COLO829 (cell line): ENCODE results near the gene NRDE2.
"Not testable (repeated sequence)": the region's sequence is repeated elsewhere in the genome, so short reads cannot be mapped to it uniquely, and the experiment has no call there.

Experiments
- DNase-seq: peaks from one replicate; pipeline ENCODE4 v3.0.0; 2012; ENCODE audit warnings: low spot score

Gene NRDE2

DNA sequence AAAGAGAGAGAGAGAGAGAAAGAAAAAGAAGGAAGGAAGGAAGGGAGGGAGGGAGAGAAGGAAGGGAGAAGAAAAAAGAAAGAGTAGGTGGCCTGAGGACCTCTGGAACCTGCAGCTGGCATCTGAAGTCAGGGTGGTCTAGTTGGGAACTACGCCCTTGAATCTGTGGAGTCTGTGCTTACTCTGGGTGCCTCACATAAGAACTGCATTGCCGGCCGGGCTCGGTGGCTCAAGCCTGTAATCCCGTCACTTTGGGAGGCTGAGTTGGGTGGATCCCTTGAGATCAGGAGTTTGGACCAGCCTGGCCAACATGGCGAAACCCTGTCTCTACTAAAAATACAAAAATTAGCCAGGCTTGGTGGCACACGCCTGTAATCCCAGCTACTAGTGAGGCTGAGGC is 10.0 kb upstream of the NRDE2 start:
- no peak for DNase-seq

DNA sequence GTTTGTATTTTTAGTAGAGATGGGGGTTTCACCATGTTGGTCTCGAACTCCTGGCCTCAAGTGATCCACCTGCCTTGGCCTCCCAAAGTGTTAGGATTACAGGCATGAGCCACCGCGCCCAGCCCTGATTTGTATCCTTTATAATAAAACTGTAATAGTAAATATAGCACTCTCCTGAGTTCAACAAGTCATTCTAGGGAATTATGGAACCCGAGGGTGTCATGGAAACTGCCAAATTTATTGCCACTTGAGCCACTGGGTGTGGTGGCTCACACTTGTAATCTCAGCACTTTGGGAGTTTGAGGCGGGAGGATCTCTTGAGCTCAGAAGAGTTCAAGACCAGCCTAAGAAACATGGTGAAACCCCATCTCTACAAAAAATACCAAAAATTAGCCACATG is 9.5 kb upstream of the NRDE2 start:
- DNase-seq = not testable (repeated sequence)

- DNase-seq = no peak
Measured at GRCh38 chr14:90336985-90337384, 5.2 kb upstream of the NRDE2 start.

DNA sequence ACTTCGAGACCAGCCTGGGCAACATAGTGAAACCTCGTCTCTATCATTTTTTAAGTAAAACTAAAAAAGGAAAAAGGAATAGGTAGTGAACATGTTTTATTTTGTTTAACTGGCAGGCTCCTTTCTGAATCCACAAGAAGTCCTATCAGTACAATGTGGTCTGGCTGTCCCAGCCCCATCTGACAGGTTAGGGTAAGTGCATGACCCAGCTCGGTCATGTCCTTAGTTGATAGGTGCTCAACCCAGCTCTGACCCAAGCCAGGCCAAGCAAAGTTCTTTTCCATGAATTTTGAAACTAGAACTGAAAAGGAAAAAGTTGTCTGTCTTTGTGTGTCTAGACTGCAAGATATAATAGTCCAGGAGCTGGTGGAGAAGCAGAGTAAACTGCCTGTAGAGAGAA is 4.7 kb upstream of the NRDE2 start:
- DNase-seq = no peak

DNA sequence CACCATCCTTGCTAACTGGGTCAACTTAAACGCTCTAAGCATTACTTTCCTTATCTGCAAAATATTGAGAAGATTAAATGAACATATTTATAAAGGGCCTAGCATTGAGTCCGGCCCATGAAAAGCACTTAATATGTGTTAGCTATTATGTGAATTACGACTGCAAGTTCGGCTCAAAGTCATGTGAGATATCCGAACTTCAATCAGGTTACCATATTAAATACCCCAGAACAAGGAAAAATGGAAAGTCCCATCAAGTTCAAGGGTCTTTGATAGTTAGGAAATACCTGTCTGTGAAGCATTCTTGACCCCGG is 487 bp upstream of the NRDE2 start:
- no peak for DNase-seq

DNA sequence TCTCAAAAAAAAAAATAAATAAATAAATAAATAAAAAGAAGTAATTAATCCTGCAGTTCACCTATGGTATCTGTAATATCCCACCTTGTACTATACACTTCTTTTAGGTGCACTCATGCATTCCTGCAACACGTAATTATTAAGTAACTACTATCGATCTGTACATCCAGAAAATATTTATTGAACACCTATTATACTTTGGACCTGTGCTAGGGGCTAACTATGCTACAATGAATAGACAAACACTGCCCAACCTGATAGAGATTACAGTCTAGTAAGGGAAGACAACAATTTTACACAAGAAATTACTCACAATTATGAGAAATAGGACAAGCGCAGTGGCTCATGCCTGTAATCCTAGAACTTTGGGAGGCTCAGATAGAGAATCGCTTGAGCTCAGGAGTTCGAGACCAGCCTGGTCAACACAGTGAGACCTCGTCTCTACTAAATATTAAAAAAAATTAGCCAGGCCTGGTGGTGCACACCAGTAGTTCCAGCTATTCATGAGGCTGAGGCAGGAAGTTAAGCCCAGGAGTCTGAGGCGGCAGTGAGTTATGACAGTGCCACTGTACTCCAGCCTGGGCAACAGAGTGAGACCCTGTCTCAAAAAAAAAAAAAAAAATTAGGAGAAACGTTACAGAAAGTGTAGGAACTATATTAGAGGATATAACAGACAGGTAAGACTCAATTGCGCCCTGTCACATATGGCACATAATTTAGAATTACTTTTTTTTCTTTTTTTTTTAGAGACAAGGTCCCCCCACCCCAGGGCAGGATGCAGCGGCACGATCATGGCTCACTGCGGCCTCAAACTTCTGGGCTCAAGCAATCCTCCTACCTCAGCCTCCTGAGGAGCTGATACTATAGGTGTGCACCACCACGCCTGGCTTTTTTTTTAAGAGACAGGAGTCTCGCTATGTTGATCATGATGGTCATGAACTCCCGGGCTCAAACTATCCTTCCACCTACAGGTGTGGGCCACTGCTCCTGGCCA is 1.2 kb downstream of the NRDE2 start:
- no peak for DNase-seq

- DNase-seq = no peak
Measured at GRCh38 chr14:90321891-90322290, 9.8 kb downstream of the NRDE2 start.

GRCh38 chr14:90319634-90320541 is 11.9 kb downstream of the NRDE2 start:
- no peak for DNase-seq

DNA sequence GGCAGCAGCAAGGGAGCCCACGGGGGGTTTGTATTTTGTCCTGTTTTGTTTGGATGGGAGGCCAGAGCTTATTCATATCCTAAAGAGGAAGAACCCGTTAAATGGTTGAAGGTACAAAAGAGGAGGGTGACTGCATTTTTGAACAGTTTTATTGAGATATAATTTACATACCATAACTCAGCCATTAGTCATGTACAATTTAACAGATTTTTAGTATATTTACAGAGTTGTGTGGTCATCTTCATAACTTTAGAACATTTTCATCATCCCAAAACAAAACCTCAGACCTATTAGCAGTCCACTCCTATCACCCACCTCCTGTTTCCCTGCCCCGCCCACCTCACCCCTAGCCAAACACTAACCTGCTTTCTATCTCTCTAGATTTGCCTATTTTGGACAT is 12.6 kb downstream of the NRDE2 start:
- no peak for DNase-seq

GRCh38 chr14:90318016-90318415 is 13.7 kb downstream of the NRDE2 start:
- no peak for DNase-seq

DNA sequence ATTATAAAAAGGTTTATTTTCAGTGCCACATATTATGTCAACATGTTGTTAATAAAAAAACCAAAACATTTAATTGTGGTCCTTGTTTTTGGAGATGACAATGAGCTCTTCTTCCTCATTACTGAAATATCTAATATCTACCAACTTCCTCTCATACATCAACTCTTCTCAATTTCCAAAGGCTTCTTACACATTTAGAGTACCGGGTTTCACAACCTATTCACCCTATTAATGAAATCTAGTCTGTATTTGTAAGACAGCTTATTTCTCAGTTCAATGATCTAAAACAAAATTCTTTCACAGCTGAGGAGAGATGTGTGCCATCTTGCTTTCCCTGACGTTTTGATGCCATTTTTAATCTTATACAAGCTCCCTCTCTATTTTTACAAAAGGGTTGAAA is 14.5 kb downstream of the NRDE2 start:
- no peak for DNase-seq

GRCh38 chr14:90308561-90308960 is 23.2 kb downstream of the NRDE2 start:
- DNase-seq = no peak

GRCh38 chr14:90305176-90305601 is 26.6 kb downstream of the NRDE2 start:
- no peak for DNase-seq

GRCh38 chr14:90304502-90304901 is 27.2 kb downstream of the NRDE2 start:
- no peak for DNase-seq

GRCh38 chr14:90303473-90303872 is 28.3 kb downstream of the NRDE2 start:
- no peak for DNase-seq

GRCh38 chr14:90302529-90303303 is 29.0 kb downstream of the NRDE2 start:
- no peak for DNase-seq

DNA sequence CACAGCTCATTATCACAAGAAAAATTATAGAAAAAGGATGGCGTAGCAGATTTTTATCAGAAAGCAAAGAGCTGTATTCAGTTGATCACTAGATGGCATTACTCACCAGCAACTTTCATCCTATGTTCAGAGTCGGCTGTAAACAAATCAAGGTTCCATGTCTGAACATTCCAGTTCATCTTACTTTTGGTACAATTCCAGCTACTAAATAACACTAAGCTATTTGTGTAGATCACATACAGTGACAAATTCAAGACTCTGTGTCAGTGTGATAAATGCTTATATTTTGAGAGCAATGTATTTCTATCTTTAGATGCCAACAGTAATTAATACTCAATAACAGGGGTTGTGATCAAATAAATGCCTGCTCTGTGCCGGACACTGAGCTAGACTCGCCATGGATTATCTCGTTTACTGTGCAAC is 30.1 kb downstream of the NRDE2 start:
- peak; percentile 73 for DNase-seq

GRCh38 chr14:90301122-90301521 is 30.6 kb downstream of the NRDE2 start:
- DNase-seq = no peak

- no peak for DNase-seq
Measured at GRCh38 chr14:90300611-90301047, 31.1 kb downstream of the NRDE2 start.

GRCh38 chr14:90299408-90299807 is 32.3 kb downstream of the NRDE2 start:
- DNase-seq = no peak

GRCh38 chr14:90297876-90298629 is 33.7 kb downstream of the NRDE2 start:
- DNase-seq = no peak
